Measurements from ENCODE around the gene HPS5.

GRCh38 chr11:18364495-18365073 is 42.6 kb upstream of the HPS5 start:
- TF ChIP-seq POLR2A (IDR thresholded peaks at IDR 0.05; ENCODE audit: low read depth, low read length): no peak
- no peak for TF ChIP-seq CTCF (IDR thresholded peaks at IDR 0.05; ENCODE audit: extremely low read depth in 1 of 2, insufficient read depth in 1 of 2, low read depth in 1 of 2, low read length in 2 of 2)
- TF ChIP-seq MAX (IDR thresholded peaks at IDR 0.05; ENCODE audit: insufficient read depth, insufficient read length): no peak
- TF ChIP-seq POLR2AphosphoS5 (IDR thresholded peaks at IDR 0.05; ENCODE audit: insufficient read depth, low read depth, low read length): no peak

Data from endothelial cell of umbilical vein (primary cell).